Lower lobe of right lung (tissue), 2 donors: ENCODE results near the gene IRF2BP2. TPM values are rescaled to one million over a fixed set of nuclear protein-coding genes. Genes with fewer than 3 reads are reported as not detected.
"Not testable (repeated sequence)": the region's sequence is repeated elsewhere in the genome, so short reads cannot be mapped to it uniquely, and the experiment has no call there.

Experiments used
- ATAC-seq, 2 donors: fragments of 200-7000 bp; cut with Tn5 transposase; one replicate each; pipeline ENCODE4 v1.9.1; 2020 to 2022; ENCODE audit warnings: mild to moderate bottlenecking in 2 of 2, moderate library complexity in 2 of 2
- DNase-seq: peaks from one replicate; pipeline ENCODE4 v3.0.0-alpha.2; 2020
- H3K27ac ChIP-seq: fragments of 200-600 bp; one replicate; pipeline ENCODE4 v1.8.0; 2022
- H3K27me3 ChIP-seq: fragments of 200-600 bp; one replicate; pipeline ENCODE4 v1.8.0; 2022; ENCODE audit warnings: low read depth
- H3K36me3 ChIP-seq: fragments of 200-600 bp; one replicate; pipeline ENCODE4 v1.8.0; 2022; ENCODE audit warnings: mild to moderate bottlenecking
- H3K4me1 ChIP-seq: fragments of 200-600 bp; one replicate; pipeline ENCODE4 v1.8.0; 2022
- H3K4me3 ChIP-seq: fragments of 200-600 bp; one replicate; pipeline ENCODE4 v1.8.0; 2022; ENCODE audit warnings: mild to moderate bottlenecking
- H3K9me3 ChIP-seq: fragments of 200-600 bp; one replicate; pipeline ENCODE4 v1.8.0; 2022
- intact Hi-C: fragments of 100-400 bp; cut with DNase I; formaldehyde crosslinking; loops from one replicate; pipeline ENCODE4 v1.11.0; 2022
- total RNA-seq: library from RNA; stranded (reverse); fragmentation: NEBNext Ultra II Directional; extraction: Animal tissue kit (Norgen Biotek cat#: 25700); gene quantifications from one replicate; pipeline ENCODE4 v1.2.1, GENCODE V29; 2021
- TF ChIP-seq, protein P1 (sequence below): fragments of 200-600 bp; IDR thresholded peaks from one replicate; pipeline ENCODE4 v1.8.0; 2022; ENCODE audit warnings: antibody characterized with exemption, mild to moderate bottlenecking
- donor health status: DM: no; HTN: yes; CAD: no; lungs with severe emphysema.

Gene IRF2BP2
- total RNA-seq, 1 donor from 2014 or later, result 154 TPM

DNA sequence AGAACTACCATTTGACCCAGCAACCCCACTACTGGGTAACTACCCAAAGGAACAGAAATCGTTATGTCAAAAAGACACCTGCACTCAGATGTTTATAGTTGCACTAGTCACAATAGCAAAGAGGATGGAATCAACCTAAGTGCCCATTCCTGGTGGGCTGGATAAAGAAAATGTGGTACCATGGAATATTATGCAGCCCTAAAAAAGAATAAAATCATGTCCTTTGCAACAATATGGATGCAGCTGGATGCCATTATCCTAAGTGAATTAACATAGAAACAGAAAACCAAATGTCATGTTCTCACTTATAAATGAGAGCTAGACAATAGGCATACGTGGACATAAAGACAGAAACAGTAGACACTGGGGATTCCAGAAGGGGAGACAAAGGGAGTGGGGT, 32.5 kb upstream of the IRF2BP2 start:
- Histone ChIP-seq H3K27me3 (no peaks in the 10 kb centered on the region), H3K36me3 (no peaks in the 10 kb centered on the region), H3K9me3 (no peaks in the 10 kb centered on the region), H3K27ac (peak overlapping the region; percentile 51), H3K4me3 (no peak overlapping the region), H3K4me1 (peaks cover 23% of the 10 kb centered on the region)
- ATAC-seq (no peak), DNase-seq (no peak)
- intact Hi-C loops, result no loop called here
- TF ChIP-seq, protein P1, sequence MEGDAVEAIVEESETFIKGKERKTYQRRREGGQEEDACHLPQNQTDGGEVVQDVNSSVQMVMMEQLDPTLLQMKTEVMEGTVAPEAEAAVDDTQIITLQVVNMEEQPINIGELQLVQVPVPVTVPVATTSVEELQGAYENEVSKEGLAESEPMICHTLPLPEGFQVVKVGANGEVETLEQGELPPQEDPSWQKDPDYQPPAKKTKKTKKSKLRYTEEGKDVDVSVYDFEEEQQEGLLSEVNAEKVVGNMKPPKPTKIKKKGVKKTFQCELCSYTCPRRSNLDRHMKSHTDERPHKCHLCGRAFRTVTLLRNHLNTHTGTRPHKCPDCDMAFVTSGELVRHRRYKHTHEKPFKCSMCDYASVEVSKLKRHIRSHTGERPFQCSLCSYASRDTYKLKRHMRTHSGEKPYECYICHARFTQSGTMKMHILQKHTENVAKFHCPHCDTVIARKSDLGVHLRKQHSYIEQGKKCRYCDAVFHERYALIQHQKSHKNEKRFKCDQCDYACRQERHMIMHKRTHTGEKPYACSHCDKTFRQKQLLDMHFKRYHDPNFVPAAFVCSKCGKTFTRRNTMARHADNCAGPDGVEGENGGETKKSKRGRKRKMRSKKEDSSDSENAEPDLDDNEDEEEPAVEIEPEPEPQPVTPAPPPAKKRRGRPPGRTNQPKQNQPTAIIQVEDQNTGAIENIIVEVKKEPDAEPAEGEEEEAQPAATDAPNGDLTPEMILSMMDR, result no peak

- H3K27ac ChIP-seq, result no peak overlapping the region
- H3K27me3 ChIP-seq, result no peaks in the 10 kb centered on the region
- H3K4me3 ChIP-seq, result no peak overlapping the region
Measured at GRCh38 chr1:234639961-234640360, 30.0 kb upstream of the IRF2BP2 start.

GRCh38 chr1:234638832-234639799, 29.1 kb upstream of the IRF2BP2 start:
- no peak overlapping the region for H3K4me3 ChIP-seq
- intact Hi-C loops, result no loop called here
- no peaks in the 10 kb centered on the region for H3K27me3 ChIP-seq
- DNase-seq (no peak), ATAC-seq (no peak)
- no peaks in the 10 kb centered on the region for H3K9me3 ChIP-seq
- no peak overlapping the region for H3K27ac ChIP-seq
- no peaks in the 10 kb centered on the region for H3K36me3 ChIP-seq
- TF ChIP-seq, protein P1, result no peak
- peaks cover 6% of the 10 kb centered on the region for H3K4me1 ChIP-seq

More at GRCh38 chr1:234639961-234640360, 30.0 kb upstream of the IRF2BP2 start:
- no peaks in the 10 kb centered on the region for H3K9me3 ChIP-seq
- DNase-seq (no peak), ATAC-seq (no peak)
- H3K36me3 ChIP-seq, result no peaks in the 10 kb centered on the region
- intact Hi-C loops, result no loop called here
- peaks cover 12% of the 10 kb centered on the region for H3K4me1 ChIP-seq
- TF ChIP-seq, protein P1, result no peak

GRCh38 chr1:234634922-234635321, 24.9 kb upstream of the IRF2BP2 start:
- intact Hi-C loops, ATAC-seq: not testable (repeated sequence)

GRCh38 chr1:234634387-234634786, 24.4 kb upstream of the IRF2BP2 start:
- H3K4me3 ChIP-seq, result no peak overlapping the region
- intact Hi-C loops, result no loop called here
- no peaks in the 10 kb centered on the region for H3K36me3 ChIP-seq
- TF ChIP-seq, protein P1, result no peak
- H3K27me3 ChIP-seq, result no peaks in the 10 kb centered on the region
- no peak overlapping the region for H3K27ac ChIP-seq
- no peaks in the 10 kb centered on the region for H3K9me3 ChIP-seq
- peaks cover 11% of the 10 kb centered on the region for H3K4me1 ChIP-seq
- no peak for DNase-seq
- no peak for ATAC-seq

More at GRCh38 chr1:234634922-234635321, 24.9 kb upstream of the IRF2BP2 start:
- H3K9me3 ChIP-seq, H3K36me3 ChIP-seq, DNase-seq, H3K4me3 ChIP-seq, H3K27ac ChIP-seq, H3K27me3 ChIP-seq: not testable (repeated sequence)
- peaks cover 15% of the 10 kb centered on the region for H3K4me1 ChIP-seq
